GM19238 (cell line): ENCODE data around the gene MEF2C.
"Not testable (repeated sequence)": the region's sequence is repeated elsewhere in the genome, so short reads cannot be mapped to it uniquely, and the experiment has no call there.

Experiments
- DNase-seq: peaks from one replicate; pipeline ENCODE4 v3.0.0; 2011; ENCODE audit warnings: low spot score; ENCODE audit not compliant: insufficient read length

Gene MEF2C

GRCh38 chr5:88883059-88883835 is at the start of gene MEF2C:
Gene MEF2C (minus strand): TSS chr5:88883184. CDS start chr5:88823788, 59,396 bp downstream.
- DNase-seq, result no peak

GRCh38 chr5:88932541-88932940 is 49.6 kb upstream of the MEF2C start:
- no peak for DNase-seq

DNA sequence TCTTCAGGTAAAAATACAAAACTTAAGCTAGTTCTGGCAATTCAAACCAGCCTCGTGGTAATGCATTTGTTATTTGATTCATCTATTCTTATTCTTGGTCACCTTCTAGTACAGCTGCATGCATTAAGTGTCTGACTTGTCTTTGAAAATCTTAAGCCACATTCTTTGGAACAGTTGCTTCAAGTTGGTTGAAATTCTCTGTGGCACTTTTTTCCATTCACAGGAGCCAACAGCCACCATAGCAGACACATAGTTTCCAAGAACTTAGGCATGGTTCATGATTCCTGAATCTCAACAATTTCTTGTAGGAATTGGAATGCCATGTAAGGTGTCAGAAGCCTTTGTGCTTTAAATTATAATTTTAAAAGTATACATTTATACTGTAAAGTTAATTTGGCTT is 47.4 kb upstream of the MEF2C start:
- DNase-seq, result no peak

DNA sequence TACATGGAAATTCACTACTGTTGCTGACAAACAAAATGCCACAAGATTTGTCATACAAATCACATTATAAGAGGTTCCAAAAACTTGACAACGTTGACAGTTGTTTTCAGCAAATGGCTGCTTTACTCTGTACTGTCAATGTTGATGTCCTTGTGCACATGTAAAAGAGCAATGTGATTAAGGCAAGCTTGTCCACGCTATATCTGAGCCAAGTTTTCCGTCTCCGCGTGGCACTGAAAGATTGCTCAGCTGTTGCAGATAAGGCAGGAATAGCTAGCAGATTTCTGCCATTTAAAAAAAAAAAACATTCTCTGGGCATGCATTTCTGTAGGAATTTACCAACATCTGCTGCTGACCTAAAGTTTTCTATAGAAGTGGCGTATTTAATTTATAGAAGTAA is 46.4 kb upstream of the MEF2C start:
- no peak for DNase-seq

- no peak for DNase-seq
These were observed 43.8 kb upstream of the MEF2C start for GRCh38 chr5:88926774-88927173.

- no peak for DNase-seq
These were observed 42.9 kb upstream of the MEF2C start for GRCh38 chr5:88925692-88926490.

DNA sequence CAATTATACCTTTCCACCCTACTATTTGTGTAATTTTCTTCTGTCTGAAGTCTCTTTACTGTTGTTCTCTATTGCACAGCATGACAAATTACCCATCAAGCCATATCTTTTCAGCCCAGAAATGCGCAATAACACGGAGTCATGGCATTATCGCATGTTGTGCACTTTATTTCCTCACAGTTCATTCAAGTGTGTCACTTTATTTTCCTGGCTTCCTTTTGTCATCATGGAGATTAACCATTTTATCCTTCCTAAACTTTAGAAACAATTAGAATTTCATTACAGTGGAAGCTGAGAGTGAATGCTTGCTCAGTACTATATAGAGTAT is 41.3 kb upstream of the MEF2C start:
- DNase-seq, result no peak

GRCh38 chr5:88923623-88924329 is 40.8 kb upstream of the MEF2C start:
- DNase-seq, result no peak

DNA sequence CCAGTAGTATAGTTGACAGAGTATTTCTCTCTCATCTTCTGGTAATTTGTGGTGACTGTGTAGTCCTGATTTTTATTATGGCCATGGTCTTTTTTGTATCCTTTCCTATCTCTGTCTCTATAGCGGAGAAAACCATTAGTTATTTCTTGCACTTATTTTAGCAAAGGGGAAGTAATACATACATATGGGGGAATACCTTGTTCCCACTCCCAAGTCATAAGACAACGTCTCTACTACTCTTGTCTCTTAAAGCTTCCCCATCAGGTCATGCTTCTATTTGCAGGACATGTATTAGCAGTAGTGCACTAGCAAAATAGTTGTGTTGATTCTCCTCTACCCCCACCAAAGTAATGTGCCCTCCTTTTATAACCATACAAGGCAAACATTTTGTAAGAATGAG is 29.8 kb upstream of the MEF2C start:
- not testable (repeated sequence) for DNase-seq

GRCh38 chr5:88911059-88911572 is 28.1 kb upstream of the MEF2C start:
- not testable (repeated sequence) for DNase-seq

DNA sequence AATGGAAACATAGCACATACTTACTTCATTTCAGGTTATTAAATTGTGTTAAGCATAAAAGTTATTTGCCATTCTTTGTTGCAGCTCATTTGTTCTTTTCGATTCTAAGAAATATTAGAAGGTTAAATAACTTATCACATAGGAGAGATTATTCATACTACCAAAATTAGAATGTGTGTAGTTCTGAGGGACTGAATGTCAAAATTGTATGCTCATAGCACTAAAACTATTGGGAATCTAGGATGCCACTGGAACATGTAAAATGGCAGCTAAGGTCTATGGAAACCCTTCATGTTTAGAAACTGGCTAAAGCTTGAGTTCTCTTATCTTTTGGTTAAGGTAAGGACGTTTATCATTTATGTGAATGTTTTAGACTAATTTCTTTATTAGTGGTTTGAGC is 21.5 kb upstream of the MEF2C start:
- not testable (repeated sequence) for DNase-seq

GRCh38 chr5:88903966-88904365 is 21.0 kb upstream of the MEF2C start:
- DNase-seq, result not testable (repeated sequence)

- DNase-seq, result not testable (repeated sequence)
These were observed 18.1 kb upstream of the MEF2C start for GRCh38 chr5:88901077-88901476.

GRCh38 chr5:88899096-88899737 is 16.2 kb upstream of the MEF2C start:
- DNase-seq, result no peak

DNA sequence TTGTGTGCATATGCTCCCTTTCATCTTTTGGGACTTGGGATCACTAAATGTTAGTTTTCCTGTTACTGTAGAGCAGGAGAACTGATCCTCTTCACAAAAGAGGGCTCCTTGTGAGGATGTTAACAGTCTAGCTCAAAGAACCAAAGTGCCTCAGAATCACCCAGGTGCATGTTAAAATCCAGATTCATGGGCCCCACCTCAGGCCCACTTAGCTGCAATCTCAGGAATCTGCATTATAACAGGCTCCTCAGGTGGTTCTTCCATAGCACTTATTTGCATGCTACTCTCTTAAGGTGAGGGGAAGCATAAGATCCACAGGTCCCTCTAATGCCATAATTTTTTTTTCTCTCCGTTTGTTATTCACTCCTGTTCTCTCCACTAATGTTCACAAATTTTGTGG is 14.8 kb upstream of the MEF2C start:
- no peak for DNase-seq

GRCh38 chr5:88895681-88896501 is 12.9 kb upstream of the MEF2C start:
- no peak for DNase-seq

- no peak for DNase-seq
These were observed 9.7 kb upstream of the MEF2C start for GRCh38 chr5:88892669-88893068.

- no peak for DNase-seq
These were observed 7.2 kb upstream of the MEF2C start for GRCh38 chr5:88890070-88890781.

DNA sequence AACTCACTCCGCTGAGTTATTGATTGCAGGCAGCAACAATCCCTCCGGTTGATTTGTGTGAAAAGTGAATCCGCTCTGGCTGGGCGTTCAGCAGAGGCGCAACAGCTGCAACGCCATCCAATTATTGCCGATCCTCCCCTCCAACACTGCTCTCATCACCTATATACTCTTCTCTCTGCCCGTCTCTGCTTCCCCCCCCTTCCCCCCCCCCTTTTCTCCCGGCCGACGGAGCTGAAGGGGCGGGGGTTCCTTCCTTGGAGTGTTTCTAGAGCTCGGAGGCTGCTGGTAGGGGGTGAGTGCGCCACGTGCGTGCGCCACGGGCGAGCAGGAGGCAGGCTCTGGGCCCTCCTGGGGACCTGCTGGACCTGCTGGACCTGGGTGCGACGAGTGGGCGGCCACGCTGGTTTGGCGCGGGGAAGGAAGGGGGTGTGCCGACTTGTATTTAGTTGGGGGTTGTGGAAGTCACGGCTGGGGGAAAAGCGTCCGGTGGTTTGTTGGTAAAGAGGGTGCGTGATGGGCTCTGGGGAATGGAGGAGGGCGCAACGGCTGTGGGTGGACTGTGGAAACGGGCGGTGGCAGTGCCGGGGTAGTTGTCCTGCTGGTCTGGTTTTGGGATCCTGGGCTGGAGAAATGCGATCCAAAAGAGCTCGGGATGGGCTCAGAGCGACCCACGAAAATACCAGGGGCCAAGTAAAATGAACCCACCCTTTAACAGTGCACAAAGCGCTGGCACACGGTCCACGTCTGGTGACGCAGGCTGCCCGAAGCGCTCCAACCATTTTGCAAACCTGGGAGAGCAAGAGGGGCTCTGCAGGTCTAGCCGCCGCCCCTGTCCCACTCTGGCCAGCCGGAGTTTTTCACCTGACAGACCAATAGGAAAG is 6.4 kb upstream of the MEF2C start:
- DNase-seq, result no peak
